Measurements from ENCODE around the gene TAS2R1. TPM values are rescaled to one million over a fixed set of nuclear protein-coding genes. Genes with fewer than 3 reads are reported as not detected.

Gene TAS2R1
- total RNA-seq, 2 donors from 2014 or later: not detected

- TF ChIP-seq CTCF (IDR thresholded peaks at IDR 0.05) (no peak), POLR2A (IDR thresholded peaks at IDR 0.05) (no peak)
- no peak for ATAC-seq
- Histone ChIP-seq H3K4me3 (no peak overlapping the region), H3K36me3 (replicated peaks in 1 of 2; ENCODE audit: insufficient read depth in 1 of 2, low read depth in 2 of 2) (no peaks in the 10 kb centered on the region), H3K27me3 (no peaks in the 10 kb centered on the region), H3K9me3 (no peaks in the 10 kb centered on the region), H3K4me1 (no peaks in the 10 kb centered on the region), H3K27ac (no peak overlapping the region)
- 56 to 57% methylated on average over 7 of the region's 7 CpGs for WGBS, 2 donors
- DNase-seq: no peak
- intact Hi-C loops (cut with DNase I): no loop called here
These were observed 11.7 kb upstream of the TAS2R1 start for GRCh38 chr5:9641806-9642355.

DNA sequence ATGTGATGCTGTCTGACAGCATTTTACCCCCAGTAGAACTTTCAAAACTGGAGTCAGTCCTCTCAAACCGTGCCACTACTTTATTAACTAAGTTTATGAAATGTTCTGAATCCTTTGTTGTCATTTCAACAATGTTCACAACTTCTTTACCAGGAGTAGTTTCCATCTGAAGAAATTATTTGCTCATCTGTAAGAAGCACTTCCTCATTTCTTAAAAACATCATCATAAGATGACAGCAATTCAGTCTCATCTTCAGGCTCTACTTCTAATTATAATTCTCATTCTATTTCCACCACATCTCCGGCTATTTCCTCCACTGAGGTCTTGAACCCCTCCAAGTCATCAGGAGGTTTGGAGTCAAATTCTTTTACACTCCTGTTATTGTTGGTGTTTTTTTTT, 2.3 kb upstream of the TAS2R1 start:
- WGBS, 2 donors: 48 to 59% methylated on average over 2 of the region's 2 CpGs
- no peak for ATAC-seq
- Histone ChIP-seq H3K27me3 (no peaks in the 10 kb centered on the region), H3K27ac (no peak overlapping the region), H3K9me3 (peaks cover 0 to 4% (median 0%) of the 10 kb centered on the region in 3 donors), H3K36me3 (replicated peaks in 1 of 2; ENCODE audit: insufficient read depth in 1 of 2, low read depth in 2 of 2) (no peaks in the 10 kb centered on the region), H3K4me1 (no peaks in the 10 kb centered on the region), H3K4me3 (no peak overlapping the region)
- intact Hi-C loops (cut with DNase I): no loop called here
- no peak for TF ChIP-seq POLR2A (IDR thresholded peaks at IDR 0.05)
- TF ChIP-seq CTCF (IDR thresholded peaks at IDR 0.05): no peak
- no peak for DNase-seq

GRCh38 chr5:9627541-9627940, 2.6 kb downstream of the TAS2R1 start:
- TF ChIP-seq CTCF (IDR thresholded peaks at IDR 0.05) (no peak), POLR2A (IDR thresholded peaks at IDR 0.05) (no peak)
- WGBS, 2 donors: 68% methylated on average over 5 of the region's 5 CpGs
- H3K9me3 ChIP-seq: no peaks in the 10 kb centered on the region
- intact Hi-C loops (cut with DNase I): no loop called here
- no peaks in the 10 kb centered on the region for H3K36me3 ChIP-seq (replicated peaks in 1 of 2; ENCODE audit: insufficient read depth in 1 of 2, low read depth in 2 of 2)
- no peaks in the 10 kb centered on the region for H3K27me3 ChIP-seq
- ATAC-seq (no peak), DNase-seq (no peak)
- no peak overlapping the region for H3K27ac ChIP-seq
- no peak overlapping the region for H3K4me3 ChIP-seq
- no peaks in the 10 kb centered on the region for H3K4me1 ChIP-seq

DNA sequence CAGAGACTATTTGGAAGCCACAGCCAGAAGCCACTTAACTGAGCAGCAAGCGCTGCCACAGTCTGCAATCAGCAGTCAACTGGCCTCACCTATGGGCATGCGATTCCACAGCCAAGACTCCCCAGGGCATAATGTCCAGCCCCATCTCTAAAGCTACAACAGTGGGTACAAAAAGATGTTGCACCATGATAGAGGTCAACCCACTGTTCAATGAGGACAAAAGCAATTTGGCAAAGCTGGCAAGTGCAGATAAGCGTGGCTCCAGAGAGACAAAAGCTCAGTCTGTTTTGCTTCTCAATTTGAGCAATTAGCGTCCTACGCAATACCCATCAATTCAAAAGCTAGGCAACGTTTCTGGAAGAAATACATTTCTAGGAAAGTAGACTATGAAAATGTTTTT, 3.2 kb downstream of the TAS2R1 start:
- Histone ChIP-seq H3K36me3 (replicated peaks in 1 of 2; ENCODE audit: insufficient read depth in 1 of 2, low read depth in 2 of 2) (no peaks in the 10 kb centered on the region), H3K27me3 (no peaks in the 10 kb centered on the region), H3K4me1 (no peaks in the 10 kb centered on the region), H3K27ac (no peak overlapping the region), H3K9me3 (no peaks in the 10 kb centered on the region), H3K4me3 (no peak overlapping the region)
- WGBS, 2 donors: 76 to 81% methylated on average over 4 to 6 of the region's 6 CpGs
- DNase-seq (no peak), ATAC-seq (no peak)
- intact Hi-C loops (cut with DNase I): no loop called here
- TF ChIP-seq CTCF (IDR thresholded peaks at IDR 0.05) (no peak), POLR2A (IDR thresholded peaks at IDR 0.05) (no peak)

DNA sequence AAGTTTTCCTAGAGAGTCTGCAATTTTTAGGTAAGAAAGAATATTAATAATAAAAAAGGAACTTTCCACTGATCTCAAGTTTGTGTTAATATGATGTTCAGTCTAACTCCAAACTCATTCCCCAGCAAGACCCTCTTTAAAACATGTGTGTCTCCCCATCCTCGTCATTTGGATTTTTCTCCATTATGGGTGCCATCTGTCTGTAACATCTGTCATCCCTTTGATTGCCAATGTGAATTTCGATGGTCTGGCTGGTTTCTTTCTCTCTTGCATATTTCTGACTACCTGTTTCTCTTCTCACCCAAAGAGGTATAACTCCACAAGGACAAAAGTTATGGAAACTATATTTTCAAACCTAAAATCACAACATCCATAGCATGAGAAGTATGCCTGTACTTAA, 4.4 kb downstream of the TAS2R1 start:
- DNase-seq: no peak
- TF ChIP-seq CTCF (IDR thresholded peaks at IDR 0.05): no peak
- no peak for TF ChIP-seq POLR2A (IDR thresholded peaks at IDR 0.05)
- Histone ChIP-seq H3K4me1 (no peaks in the 10 kb centered on the region), H3K27ac (no peak overlapping the region), H3K27me3 (no peaks in the 10 kb centered on the region), H3K4me3 (no peak overlapping the region), H3K36me3 (replicated peaks in 1 of 2; ENCODE audit: insufficient read depth in 1 of 2, low read depth in 2 of 2) (no peaks in the 10 kb centered on the region), H3K9me3 (no peaks in the 10 kb centered on the region)
- ATAC-seq: no peak
- intact Hi-C loops (cut with DNase I): no loop called here
- 58 to 68% methylated on average over 2 of the region's 2 CpGs for WGBS, 2 donors
